ACHN (cell line): Measurements from ENCODE around the gene KRT9.

Source experiments
- DNase-seq: peaks from one replicate; pipeline ENCODE4 v3.0.0-alpha.2; 2015
- in situ Hi-C: cut with HindIII; loops from 2 replicates; pipeline ENCODE4 v1.10.0; 2017; ENCODE audit warnings: low sequenced_read_pairs, low pct_ligation_motif_present, low pct_unique_long_range_greater_than_20kb

Gene KRT9

DNA sequence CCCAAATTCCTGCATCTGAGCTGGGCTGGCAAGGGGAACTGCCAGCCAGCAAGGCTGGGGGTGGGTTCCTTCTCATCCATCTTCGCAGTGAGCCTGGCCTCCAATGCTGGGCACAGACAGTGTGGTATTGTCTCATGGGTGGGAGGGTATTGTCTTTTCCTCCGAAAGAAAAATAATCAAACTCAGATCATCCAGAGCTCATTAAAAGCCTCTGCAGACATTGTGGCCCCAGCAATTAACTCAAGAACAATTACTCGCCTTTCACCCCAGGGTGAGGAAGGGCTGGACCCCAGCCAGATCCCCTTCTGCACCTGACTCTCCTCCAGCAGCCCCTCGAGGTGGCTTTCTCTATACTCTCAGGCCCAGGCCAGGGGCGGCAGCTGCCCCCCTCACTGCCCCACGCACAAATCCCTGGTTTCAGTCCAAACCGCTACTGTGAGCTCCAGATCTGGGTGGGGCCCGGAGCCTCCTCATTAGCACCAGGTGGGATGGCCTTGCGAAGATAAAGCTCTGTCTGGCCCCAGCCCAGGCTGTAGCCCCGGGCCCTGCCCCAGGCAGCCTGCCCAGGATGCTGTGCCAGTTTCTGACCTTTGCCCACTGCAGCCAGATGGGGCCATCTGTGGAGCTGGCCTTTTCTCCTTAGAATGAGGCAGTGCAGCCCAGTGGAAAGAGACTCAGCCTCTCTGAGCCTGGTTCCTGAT lies 50.9 kb downstream of the KRT9 start:
- in situ Hi-C loops, result no loop called here
- no peak for DNase-seq

DNA sequence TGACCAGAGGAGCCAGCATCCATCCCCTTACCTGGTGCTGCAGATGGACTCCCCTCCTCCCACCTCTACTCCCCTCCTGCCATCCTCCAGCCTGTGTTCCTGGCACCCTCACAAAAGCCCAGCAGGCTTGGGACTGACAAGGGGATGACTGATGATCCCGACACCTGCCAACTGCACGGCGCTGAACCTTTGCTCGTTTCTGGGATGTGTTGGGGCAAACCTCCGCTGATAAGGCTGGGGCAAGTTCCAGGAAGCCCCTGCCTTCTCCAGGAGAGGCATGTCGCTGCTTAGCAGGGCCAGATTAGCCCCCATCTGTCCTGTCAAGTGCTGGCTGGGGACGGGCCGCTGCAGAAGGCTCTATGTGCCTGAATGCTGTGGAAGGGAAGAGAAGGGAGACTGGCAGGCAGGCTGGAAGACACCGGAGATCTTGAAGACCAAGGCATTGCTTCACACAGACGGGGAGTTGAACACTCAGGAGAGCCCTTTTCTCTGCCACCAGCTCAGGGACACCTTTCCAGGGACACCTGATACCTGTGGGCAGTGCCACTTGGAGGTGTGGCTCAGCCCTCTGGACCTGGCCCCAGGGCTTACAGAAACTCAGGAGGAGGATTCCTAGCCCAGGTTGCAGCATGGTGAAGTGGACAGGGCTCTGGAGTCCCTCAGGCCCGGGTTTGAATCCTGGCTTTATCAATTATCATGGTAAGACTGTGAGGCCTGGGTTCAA lies 52.2 kb downstream of the KRT9 start:
- no peak for DNase-seq
- in situ Hi-C loops, result no loop called here

DNA sequence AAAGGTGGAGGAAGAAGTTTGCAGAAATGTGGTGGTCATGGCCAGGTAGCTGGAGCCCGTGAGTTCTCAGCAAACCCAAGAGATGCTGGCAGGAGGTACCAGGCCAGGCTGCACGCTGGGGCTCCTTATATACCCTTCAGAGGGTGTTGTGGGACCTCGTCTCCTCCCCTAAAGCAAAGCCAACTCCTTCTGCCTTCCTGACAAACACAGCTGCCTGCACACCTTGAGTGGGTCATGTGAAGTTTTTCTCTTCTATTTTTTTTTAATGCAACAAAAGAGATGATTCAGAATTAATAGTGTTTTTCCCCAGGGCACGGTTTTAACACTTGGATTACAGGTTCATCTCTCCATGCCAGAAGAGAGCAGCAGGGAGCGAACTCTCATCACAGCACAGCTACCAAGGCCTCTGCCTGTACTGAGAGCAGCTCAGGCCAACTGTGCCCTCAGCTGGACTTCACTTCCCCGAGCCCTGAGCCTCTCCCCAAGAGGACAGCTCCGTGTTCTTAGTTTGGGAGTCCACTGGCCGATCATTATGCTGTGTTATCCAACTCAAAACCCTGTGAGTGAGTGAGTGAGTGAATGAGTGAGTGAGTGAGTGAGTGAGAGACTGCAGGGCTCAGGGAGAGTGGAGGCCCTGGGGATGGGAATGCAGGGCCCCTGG lies 52.9 kb downstream of the KRT9 start, which contains the start of gene KRT15:
KRT15 (minus strand) TSS at position 102 of the 661 bp plus-strand sequence; CDS start at position 39, 63 bp downstream.
- in situ Hi-C loops, result no loop called here
- peak; percentile 27 for DNase-seq

DNA sequence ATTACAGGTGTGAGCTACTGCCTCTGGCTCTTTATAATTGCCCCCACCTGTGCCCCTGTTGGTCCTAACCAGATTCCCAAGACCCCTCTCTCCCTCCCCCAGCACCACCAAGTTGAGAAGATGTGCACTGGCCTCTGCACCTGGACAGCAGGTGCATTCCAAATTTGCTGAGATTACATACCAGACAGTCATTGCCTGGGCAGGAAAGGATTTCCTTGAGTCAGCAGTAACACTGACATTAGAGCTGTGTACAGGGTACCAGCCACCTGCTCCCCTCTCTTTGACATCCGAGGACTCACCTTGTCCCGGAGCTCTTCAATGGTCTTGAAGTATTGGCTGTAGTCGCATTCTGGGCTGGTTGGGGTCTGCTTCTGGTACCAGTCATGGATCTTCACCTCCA lies 53.8 kb downstream of the KRT9 start:
- in situ Hi-C loops, result no loop called here
- DNase-seq, result no peak

DNA sequence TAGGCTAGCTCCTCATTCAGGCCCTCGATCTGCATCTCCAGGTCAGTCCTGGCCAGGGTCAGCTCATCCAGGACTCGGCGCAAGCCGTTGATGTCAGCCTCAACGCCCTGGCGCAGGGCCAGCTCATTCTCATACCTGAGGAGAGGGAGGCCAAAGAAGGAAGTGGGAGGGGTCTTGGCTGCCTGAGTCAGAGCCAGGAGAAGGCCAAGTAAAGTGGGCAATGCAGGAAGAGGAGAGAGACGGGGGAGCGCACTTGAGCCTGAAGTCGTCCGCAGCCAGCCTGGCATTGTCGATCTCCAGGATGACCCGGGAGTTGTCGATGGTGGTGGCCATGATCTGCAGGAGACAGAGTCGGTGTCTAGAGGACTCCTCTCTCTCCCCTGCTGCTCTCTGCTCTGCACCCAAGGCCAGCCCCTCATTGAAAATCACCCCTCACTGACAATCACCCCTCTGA lies 55.0 kb downstream of the KRT9 start:
- in situ Hi-C loops, result no loop called here
- DNase-seq, result no peak

DNA sequence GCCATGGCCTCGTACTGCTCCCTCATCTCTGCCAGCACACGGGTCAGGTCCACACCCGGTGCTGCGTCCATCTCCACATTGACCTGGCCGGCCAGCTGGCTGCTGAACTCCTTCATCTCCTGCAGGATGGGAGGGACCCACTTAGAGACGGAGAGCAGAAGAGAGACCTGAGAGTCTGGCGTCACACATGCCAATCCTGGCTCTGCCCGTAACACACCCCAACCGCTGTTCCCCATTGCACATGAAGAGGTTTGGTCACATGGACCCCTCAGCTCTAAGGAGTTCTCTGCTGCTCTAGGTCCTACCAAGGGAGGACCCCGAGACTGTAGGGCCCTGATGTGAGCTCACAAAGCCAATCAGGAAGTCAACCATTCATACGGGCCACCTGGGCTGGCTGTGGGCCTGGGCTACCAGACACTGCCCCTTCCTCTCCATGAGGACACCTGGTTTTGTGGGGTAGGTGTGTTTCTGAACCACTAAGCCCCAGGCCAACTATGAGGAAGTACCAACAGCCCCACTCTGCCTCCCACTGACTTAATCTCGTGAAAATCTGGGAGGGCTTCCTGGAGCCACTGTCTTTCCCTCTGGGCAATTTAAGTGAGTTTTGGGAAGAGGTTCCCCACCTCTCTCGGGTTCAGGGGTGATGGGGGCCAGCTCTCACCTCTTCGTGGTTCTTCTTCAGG lies 55.6 kb downstream of the KRT9 start:
- DNase-seq, result no peak
- in situ Hi-C loops, result no loop called here
